ENCODE results near the gene BRAF. TPM values are rescaled to one million over a fixed set of nuclear protein-coding genes. Genes with fewer than 3 reads are reported as not detected.

The BRAF gene
- total and polyA plus RNA-seq, 2 of the 8 experiments (the other 6 are each of a cell fraction or from before 2014, with no cell fraction given), result 11.4 to 32.6 TPM

DNA sequence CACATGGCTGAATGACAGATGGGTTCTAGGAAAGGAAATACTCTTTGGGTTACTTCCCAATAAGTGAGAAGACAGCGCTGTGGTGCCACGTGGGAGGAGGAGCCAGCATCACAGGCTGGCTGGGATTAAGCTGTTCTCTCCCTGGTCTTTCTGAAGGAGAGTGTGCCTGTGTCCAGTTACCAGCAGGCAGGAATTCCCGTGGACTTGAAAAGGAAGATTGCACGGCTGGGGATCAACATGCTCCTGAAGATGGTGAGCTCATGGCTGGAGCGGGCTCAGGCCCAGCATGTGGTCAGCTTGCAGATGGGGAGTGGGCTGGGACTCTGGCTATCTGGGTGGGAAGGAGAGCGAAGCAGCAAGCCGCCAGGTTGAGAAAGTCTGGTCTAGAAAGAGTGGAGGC, 243.8 kb downstream of the BRAF start:
- H2BK120ac ChIP-seq (replicated peaks; ENCODE audit: low read depth, low read length), result no peak overlapping the region
- H2BK15ac ChIP-seq (ENCODE audit: low read length), result no peak overlapping the region
- no peak overlapping the region for H4K91ac ChIP-seq (replicated peaks; ENCODE audit: insufficient read length, low read length)
- ChIA-PET CTCF (ENCODE audit: partially characterized antibody) (interaction anchor here (1.1 to 1.4 kb wide), 3 partner anchors 11 to 27 kb away, joined by 3 to 5 read pairs (median 4); no protein-coding TSS in a partner anchor), POLR2A (ENCODE audit: partially characterized antibody) (interaction anchor here (0.7 to 1.1 kb wide), 2 partner anchors 12 to 334 kb away, joined by 3 read pairs; partner anchors contain the start of gene MRPS33)
- no peak overlapping the region for H2BK5ac ChIP-seq (ENCODE audit: low read depth, low read length)
- no peaks in the 10 kb centered on the region for H3K27me3 ChIP-seq (replicated peaks in 1 of 4; ENCODE audit: control insufficient read depth in 3 of 4, extremely low read depth in 1 of 4, insufficient read depth in 3 of 4, low read length in 3 of 4)
- 97% methylated on average over 6 of the region's 7 CpGs; no CpG with 5 or more reads in 1 of the 2 experiments for WGBS, 2 experiments (ENCODE audit: extremely low coverage in 1 of 2, insufficient coverage in 1 of 2, insufficient read length in 1 of 2, insufficient replicate concordance in 2 of 2, low coverage in 1 of 2, low lambda C conversion rate in 2 of 2, missing lambda C conversion rate in 1 of 2)
- no peak overlapping the region for H3K4me2 ChIP-seq (ENCODE audit: insufficient read depth in 1 of 2, low read depth in 2 of 2, low read length in 2 of 2)
- no peak overlapping the region for H3K56ac ChIP-seq (replicated peaks; ENCODE audit: insufficient read length, low read depth, low read length)
- no peak overlapping the region for H4K8ac ChIP-seq (ENCODE audit: extremely low read depth, insufficient read depth, low read length)
- H3K4me1 ChIP-seq (replicated peaks in 1 of 4; ENCODE audit: control insufficient read depth in 3 of 4, insufficient read depth in 4 of 4, low read length in 3 of 4), result 0 out of 7 replicates have a peak, but pooled peaks cover 0 to 2% (median 0%) of the 10 kb centered on the region in 4 experiments
- no peaks in the 10 kb centered on the region for H3K79me2 ChIP-seq (ENCODE audit: control insufficient read depth in 1 of 2, insufficient read depth in 2 of 2, low read length in 2 of 2)
- no peaks in the 10 kb centered on the region for H4K20me1 ChIP-seq (replicated peaks in 1 of 2; ENCODE audit: control insufficient read depth in 1 of 2, insufficient read depth in 2 of 2, low read length in 2 of 2)
- no peak overlapping the region for H3K14ac ChIP-seq (ENCODE audit: insufficient read length)
- no peak overlapping the region for H3K27ac ChIP-seq (ENCODE audit: low read depth, low read length)
- H4K5ac ChIP-seq (ENCODE audit: insufficient read length, low read depth, low read length), result no peak overlapping the region
- H3K18ac ChIP-seq (ENCODE audit: extremely low read depth, low read length), result no peak overlapping the region
- no peaks in the 10 kb centered on the region for H3K36me3 ChIP-seq (ENCODE audit: control insufficient read depth in 2 of 4, insufficient read depth in 4 of 4, low read length in 3 of 4)
- no peak overlapping the region for H2BK12ac ChIP-seq (ENCODE audit: low read depth, low read length)
- H3K9ac ChIP-seq (replicated peaks in 1 of 4; ENCODE audit: extremely low read depth in 1 of 4, low read depth in 3 of 4, low read length in 3 of 4), result no peak overlapping the region
- H3K4ac ChIP-seq (replicated peaks; ENCODE audit: insufficient read length, low read depth, low read length), result no peak overlapping the region
- DNase-seq (ENCODE audit: low read depth in 1 of 2, low spot score in 2 of 2) (no peak), FAIRE-seq (no peak)
- no peaks in the 10 kb centered on the region for H3K9me3 ChIP-seq (ENCODE audit: insufficient read depth in 2 of 2, low read depth in 1 of 2, low read length in 1 of 2)
- no peak overlapping the region for H2BK20ac ChIP-seq (ENCODE audit: low read length)
- TF ChIP-seq CREB1 (IDR thresholded peaks at IDR 0.05), result no peak
- no peak for TF ChIP-seq JUN (IDR thresholded peaks at IDR 0.05; ENCODE audit: low read depth, low read length)
- no peak for TF ChIP-seq SP4 (IDR thresholded peaks at IDR 0.05; ENCODE audit: low read length)
- no peak for TF ChIP-seq SP2 (IDR thresholded peaks at IDR 0.05; ENCODE audit: low read length)
- no peak for TF ChIP-seq CBX5 (IDR thresholded peaks at IDR 0.05; ENCODE audit: low read depth, low read length)
- TF ChIP-seq RXRA (IDR thresholded peaks at IDR 0.05; ENCODE audit: insufficient read depth, low read depth, low read length), result no peak
- H2AK5ac ChIP-seq (ENCODE audit: low read depth, low read length), result no peak overlapping the region
- no peaks in the 10 kb centered on the region for H3K79me1 ChIP-seq (ENCODE audit: low read depth, low read length)
- H3K4me3 ChIP-seq (ENCODE audit: extremely low read depth in 1 of 4, insufficient read depth in 2 of 4, low read depth in 3 of 4, low read length in 4 of 4), result no peak overlapping the region
- H2AFZ ChIP-seq (ENCODE audit: low read length), result no peak overlapping the region
- no peak overlapping the region for H3K23ac ChIP-seq (ENCODE audit: insufficient read length)
- no peaks in the 10 kb centered on the region; the same call in 1 of the 2 replicates for H3K23me2 ChIP-seq (ENCODE audit: low read depth, low read length)
